ENCODE measurements around the gene TRIM27. TPM values are rescaled to one million over a fixed set of nuclear protein-coding genes. Genes with fewer than 3 reads are reported as not detected.
"Not testable (repeated sequence)": the region's sequence is repeated elsewhere in the genome, so short reads cannot be mapped to it uniquely, and the experiment has no call there.

The TRIM27 gene
- polyA plus RNA-seq, 3 donors, result 73.7 to 91.1 (median 77.0) TPM

DNA sequence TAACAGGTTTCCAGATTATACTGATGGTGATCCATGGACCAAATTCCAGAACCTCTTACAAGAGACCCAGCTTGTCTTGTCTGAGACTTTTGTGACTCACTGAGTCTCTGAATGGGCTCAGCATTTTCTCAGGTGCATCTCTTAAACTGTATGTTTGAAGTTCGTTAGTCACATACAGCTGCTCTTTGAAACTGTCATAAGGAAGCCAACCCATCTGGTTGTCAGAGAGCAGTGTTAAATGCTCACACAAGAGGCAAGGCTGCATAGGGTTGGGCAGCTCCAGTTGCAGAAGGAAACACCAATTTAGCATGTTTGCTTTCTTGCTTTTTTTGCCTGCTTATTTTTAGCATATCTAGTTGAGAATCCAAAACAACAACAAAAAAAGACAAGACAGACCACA is 47.1 kb downstream of the TRIM27 start:
- no peak for DNase-seq (ENCODE audit: extremely low read depth in 1 of 11, low read depth in 9 of 11, low spot score in 4 of 11)

DNA sequence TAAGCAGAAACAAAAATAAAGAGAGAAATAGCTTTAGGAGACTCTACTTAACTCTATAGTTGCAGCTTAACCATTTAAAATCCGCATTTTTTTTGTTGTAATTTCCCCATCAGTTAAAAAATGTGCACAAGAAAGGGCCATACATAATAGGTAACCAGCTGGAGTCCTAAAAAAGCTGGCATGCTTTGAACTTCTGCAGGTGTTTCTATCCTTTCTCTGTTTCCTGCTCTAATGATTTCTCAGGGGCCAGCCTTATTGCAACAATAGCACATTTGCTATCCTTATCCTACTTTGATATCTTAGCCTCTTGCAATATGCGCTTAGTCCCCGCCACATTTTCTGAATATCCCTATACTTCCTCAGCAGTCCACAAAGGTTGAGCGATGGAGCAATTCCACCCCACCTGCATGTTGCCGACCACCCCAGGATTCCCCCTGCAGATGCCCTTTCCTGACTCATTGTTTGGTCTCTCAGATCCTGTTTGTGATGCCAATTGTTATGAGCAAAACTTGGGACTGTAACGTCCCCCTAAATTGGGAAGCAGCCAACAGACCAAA is 48.5 kb downstream of the TRIM27 start:
- no peak for DNase-seq (ENCODE audit: extremely low read depth in 1 of 11, low read depth in 9 of 11, low spot score in 4 of 11)

DNA sequence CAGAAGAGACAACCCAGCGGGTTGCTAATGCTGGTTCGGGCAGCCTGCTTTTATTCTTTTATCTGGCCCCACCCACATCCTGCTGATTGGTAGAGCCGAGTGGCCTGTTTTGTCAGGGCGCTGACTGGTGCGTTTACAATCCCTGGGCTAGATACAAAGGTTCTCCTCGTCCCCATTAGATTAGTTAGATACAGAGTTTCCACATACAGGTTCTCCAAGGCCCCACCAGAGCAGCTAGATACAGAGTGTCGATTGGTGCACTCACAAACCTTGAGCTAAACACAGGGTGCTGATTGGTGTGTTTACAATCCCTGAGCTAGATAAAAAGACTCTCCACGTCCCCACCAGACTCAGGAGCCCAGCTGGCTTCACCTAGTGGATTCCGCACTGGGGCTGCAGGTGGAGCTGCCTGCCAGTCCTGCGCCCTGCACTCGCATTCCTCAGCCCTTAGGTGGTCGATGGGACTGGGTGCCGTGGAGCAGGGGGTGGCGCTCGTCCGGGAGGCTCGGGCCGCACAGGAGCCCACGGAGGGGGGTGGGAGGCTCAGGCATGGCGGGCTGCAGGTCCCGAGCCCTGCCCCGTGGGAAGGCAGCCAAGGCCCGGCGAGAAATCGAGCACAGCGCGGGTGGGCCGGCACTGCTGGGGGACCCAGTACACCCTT is 51.5 kb downstream of the TRIM27 start:
- not testable (repeated sequence) for DNase-seq (ENCODE audit: extremely low read depth in 1 of 11, low read depth in 9 of 11, low spot score in 4 of 11)

DNA sequence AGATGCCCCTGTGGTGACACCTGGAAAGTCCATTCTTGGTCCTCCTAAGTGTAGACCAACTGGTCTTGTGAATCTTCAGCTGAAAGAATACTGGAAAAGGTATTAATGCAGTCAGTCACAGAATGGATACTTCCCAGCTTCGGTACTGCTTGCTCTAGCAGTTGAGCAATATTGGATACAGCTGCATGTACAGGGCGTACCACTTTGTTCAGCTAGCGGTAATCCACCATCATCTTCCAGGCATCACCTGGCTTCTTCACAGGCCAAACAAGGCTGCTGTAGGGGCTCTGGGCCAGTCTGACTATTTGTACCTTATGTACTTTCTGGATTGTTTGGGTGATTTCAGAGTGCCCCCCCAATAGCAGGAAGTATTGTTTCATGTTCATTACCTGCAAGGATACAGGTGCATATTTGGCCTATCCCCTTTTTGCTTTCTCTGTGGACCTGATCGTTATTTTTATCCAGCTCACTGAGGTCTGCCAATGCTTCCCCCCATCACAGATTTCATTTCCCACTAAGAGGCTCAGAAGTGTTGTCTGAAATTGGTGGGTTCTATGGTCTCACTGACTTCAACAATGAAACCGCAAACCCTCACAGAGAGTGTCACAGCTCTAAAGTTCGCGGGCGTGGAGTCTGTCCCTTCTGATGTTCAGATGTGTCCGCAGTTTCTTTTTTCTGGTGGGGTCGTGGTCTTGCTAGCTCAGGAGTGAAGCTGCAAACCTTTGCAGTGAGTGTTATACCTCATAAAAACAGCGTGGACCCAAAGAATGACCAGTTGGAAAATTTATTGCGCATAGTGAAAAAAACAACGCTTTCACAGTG is 52.2 kb downstream of the TRIM27 start:
- DNase-seq (ENCODE audit: extremely low read depth in 1 of 11, low read depth in 9 of 11, low spot score in 4 of 11), result no peak

DNA sequence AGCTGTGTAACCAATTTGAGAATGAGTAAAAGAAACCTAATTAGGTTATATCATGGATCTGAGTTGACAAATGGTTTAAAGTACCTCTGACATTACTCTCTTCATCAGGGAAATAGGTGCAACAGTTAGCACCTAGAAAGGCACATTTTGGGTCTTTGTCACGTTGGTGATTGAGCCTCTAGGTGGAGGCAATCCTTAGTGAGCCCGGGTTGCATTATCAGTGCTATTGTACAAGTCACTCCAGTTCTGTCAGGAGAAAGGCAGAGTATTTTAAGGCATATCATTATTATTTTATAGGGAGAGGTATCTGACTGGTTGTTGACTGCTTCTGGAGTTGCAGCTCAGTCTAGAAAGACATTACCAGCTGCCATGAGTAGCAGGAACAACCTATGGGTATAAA is 54.9 kb downstream of the TRIM27 start:
- no peak for DNase-seq (ENCODE audit: extremely low read depth in 1 of 11, low read depth in 9 of 11, low spot score in 4 of 11)

DNA sequence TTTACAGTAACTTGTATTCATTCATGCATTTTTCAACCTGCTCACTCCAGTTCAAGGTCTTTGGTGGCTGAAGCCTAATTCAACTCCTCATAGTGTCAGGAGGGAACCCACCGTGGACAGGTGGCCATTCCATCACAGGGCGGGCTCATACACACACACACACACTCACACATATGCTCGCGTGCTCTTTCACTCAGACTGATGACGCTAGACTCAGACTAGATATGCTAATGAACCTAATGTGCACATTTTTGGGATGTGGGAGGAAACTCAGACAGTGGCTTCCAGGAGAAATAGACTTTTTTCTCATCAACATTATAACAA is 56.7 kb downstream of the TRIM27 start:
- DNase-seq (ENCODE audit: extremely low read depth in 1 of 11, low read depth in 9 of 11, low spot score in 4 of 11), result peak in 1 of 11 donors; percentile 27

DNA sequence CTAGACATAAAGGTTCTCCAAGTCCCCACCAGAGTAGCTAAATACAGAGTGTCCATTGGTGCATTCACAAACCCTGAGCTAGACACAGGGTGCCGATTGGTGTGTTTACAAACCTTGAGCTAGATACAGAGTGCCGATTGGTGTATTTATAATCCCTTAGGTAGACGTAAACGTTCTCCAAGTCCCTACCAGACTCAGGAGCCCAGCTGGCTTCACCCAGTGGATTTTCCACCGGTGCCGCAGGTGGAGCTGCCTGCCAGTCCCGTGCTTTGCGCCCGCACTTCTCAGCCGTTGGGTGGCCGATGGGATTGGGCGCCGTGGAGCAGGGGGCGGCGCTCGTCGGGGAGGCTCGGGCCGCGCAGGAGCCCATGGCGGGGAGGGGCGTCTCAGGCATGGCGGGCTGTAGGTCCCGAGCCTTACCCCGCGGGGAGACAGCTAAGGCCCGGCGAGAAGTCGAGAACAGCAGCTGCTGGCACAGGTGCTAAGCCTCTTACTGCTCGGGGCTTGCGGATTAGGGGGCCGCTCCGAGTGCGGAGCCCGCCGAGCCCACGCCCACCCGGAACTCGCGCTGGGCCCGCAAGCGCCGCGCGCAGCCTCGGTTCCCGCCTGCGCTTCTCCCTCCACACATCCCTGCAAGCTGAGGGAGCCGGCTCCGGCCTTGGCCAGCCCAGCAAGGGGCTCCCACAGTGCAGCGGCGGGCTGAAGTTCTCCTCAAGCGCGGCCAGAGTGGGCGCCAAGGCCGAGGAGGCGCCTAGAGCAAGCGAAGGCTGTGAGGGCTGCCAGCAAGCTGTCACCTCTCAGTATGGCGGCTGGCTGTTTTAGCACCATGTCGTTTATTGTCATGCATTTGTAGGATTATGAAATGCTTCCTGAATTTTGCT is 57.3 kb downstream of the TRIM27 start:
- peak in 7 of 11 donors; percentile 33 to 59 (median 48) for DNase-seq (ENCODE audit: extremely low read depth in 1 of 11, low read depth in 9 of 11, low spot score in 4 of 11)

DNA sequence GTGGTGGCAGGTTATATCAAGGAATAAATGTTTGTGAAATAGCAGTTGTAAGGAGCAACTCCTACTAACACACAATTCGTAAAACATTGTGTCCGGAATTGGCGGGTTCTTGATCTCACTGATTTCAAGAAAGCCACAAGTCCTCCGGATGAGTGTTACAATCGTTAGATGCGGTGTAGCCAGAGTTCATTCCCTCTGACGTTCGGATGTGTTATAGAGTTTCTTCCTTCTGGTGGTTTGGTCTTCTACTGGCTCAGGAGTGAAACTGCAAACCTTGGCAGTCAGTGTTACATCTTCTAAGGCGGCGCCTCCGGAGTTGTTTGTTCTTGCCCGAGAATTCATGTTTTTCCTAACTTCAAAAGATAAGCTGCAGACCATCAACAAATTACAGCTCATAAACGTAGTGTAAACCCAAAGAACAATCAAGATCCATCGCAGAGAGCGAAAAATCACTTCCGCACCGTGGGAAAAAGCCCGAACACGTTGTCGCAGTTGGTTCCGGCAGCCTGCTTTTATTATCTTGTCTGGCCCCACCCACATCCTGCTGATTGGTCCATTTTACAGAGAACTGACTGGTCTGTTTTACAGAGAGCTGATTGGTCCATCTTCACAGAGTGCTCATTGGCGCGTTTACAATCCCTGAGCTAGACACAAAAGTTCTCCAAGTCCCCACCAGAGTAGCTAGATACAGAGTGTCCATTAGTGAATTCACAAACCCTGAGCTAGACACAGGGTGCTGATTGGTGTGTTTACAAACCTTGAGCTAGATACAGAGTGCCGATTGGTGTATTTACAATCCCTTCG is 58.2 kb downstream of the TRIM27 start:
- DNase-seq (ENCODE audit: extremely low read depth in 1 of 11, low read depth in 9 of 11, low spot score in 4 of 11), result no peak

DNA sequence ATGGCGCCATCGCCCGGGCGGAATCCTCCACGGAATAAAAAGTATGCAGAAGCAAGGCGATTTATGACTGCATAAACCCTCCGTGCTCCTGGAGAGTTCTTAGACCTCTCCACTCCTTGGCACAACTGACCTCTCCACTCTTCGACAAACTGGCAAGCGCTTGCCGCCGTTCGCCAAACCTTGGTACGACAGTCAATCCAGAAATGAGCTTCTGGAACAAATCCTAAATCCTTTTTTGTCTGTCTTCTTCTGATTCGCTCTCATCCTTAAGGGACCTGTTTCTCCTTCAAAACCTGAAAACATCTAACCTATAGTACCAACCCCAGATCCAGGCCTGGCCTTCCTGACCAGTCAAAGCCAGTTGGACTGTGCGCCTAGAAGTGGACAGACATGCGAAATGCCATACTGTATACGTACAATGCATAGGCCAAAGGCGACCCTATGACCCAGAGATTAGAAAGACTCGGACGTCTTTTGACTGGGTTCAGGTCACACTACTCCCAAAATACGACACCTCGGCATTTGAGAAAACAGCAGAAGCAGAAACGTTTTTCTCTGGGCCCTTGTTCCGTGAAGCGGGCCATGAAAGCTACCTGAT is 59.4 kb downstream of the TRIM27 start:
- no peak for DNase-seq (ENCODE audit: extremely low read depth in 1 of 11, low read depth in 9 of 11, low spot score in 4 of 11)

DNA sequence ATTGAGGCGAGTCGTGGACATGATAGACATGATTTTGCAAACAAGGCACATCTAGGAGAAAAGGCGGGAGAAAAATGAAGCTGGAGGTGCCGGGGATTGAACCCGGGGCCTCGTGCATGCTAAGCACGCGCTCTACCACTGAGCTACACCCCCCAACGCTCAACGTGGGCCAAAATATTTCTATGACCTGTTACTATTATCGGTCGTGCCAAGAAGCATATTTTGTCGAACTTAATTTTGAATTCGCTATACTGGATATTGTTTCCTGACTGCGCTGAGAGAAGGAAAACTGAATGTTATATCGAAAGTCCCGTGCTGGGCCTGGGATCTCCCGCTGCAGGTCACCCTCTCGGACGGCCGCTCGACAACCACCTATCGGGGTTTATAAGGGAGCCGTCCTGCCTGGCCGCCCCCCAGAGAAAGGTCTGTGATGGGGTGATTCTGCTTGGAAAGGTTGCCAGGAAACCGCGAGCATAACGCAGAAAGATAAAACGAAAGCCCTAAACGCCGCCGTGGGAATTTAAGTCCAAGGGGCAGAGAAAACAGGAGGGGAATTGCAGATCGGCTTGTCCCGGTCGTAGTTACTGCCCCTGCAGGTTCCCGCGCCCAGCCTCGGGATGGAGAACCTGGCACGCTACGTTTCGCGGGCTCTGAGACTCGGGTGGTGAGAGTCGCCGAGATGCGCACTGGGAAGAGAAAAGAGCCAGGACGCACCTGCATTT is 60.0 kb downstream of the TRIM27 start:
- DNase-seq (ENCODE audit: extremely low read depth in 1 of 11, low read depth in 9 of 11, low spot score in 4 of 11), result peak; percentile 53 to 82 (median 74)

DNA sequence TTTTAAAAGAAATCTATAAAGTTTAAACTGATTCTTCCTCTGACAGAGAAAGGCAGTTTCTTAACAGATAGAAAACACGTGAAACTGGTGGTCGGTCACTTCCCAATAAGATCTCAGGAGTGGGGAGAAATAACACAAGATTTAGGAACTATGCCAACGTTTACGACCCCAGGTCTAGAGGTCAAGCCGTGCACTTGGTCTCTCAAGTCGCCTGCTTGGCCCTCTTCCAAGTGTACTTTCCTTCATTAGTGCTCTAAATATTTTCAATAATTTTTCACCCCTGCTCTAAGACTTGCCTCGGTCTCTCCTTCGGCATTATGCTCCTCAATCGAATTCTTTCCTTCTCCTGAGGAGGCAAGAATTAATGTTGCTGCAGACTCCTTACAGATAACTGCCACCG is 61.7 kb downstream of the TRIM27 start:
- DNase-seq (ENCODE audit: extremely low read depth in 1 of 11, low read depth in 9 of 11, low spot score in 4 of 11), result no peak

DNA sequence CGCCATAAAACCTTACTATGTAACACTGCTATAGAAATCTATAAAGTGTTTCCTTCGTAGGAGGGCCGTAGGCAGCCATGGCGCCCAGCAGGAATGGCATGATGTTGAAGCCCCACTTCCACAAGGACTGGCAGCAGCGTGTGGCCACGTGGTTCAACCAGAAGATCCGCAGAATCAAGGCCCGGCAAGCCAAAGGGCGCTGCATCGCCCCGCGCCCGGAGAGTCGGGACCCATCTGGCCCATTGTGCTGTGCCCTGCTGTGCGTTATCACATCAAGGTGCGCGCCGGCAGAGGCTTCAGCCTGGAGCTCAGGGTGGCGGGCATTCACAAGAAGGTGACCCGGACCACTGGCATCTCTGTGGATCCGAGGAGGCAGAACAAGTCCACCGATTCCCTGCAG is 62.4 kb downstream of the TRIM27 start:
- no peak for DNase-seq (ENCODE audit: extremely low read depth in 1 of 11, low read depth in 9 of 11, low spot score in 4 of 11)

DNA sequence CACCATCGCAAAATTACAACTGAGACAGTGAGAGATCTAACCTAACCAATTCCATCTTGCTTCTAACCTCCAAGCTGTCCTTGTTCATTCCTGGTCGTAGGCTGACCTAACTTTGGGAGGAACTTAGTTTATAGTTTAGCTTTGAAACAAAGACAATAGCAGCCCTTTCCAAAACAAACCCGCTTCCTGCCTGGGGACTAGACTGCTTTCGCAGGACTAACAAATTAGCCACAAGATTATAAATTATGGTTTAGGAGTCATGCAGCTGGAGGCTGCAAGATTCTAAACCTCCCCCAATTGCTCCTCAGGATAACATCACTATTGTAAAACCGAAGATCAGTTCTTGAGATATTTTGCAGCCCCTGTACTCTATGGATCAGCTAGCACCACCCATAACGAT is 63.2 kb downstream of the TRIM27 start:
- no peak for DNase-seq (ENCODE audit: extremely low read depth in 1 of 11, low read depth in 9 of 11, low spot score in 4 of 11)

DNA sequence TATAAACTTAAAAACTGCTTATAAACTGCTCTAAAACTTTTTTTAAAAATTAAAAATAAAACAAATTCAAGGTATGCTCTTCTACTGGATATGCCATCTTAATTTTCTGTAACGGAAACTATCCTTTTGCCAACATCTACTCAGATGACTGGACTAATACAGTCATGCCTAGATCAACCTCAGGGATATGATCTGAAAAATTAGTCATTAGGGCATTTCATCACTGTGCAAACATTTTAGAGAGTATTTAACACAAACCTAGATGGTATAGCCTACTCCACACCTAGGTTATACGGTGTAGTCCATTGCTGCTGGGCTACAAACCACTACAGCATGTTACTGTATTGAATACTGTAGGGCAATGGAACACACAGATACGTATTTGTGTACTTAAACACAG is 64.8 kb downstream of the TRIM27 start:
- DNase-seq (ENCODE audit: extremely low read depth in 1 of 11, low read depth in 9 of 11, low spot score in 4 of 11), result no peak

DNA sequence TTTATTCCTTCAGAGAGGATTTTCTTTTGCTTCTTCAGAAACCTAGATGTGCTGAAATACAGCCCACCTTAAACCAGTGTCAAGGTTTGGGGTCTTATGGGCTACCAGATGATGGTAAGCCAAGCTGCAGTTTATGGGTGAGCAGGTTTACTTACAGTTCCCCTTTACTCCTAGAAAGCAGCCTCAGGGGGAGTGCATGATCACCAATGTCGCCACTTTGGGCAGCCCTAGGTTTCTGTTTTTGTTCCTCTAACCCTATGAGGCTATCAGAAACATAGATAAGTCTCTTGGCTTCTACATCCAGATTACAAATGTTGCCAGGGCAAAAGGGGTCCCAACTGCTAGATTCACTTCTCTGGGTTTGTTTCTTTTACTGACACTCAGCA is 67.2 kb downstream of the TRIM27 start:
- no peak for DNase-seq (ENCODE audit: extremely low read depth in 1 of 11, low read depth in 9 of 11, low spot score in 4 of 11)

DNA sequence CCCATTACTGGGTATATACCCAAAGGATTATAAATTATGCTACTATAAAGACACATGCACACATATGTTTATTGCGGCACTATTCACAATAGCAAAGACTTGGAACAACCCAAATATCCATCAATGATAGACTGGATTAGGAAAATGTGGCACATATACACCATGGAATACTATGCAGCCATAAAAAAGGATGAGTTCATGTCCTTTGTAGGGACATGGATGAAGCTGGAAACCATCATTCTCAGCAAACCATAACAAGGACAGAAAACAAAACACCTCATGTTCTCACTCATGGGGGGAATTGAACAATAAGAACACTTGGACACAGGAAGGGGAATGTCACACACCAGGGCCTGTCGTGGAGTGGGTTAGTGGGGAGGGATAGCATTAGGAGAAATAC is 69.4 kb downstream of the TRIM27 start:
- DNase-seq (ENCODE audit: extremely low read depth in 1 of 11, low read depth in 9 of 11, low spot score in 4 of 11), result not testable (repeated sequence)

Data from renal cortex interstitium (tissue), 11 donors.